CD14-positive monocyte (primary cell): ENCODE measurements around the gene TENM3. TPM values are rescaled to one million over a fixed set of nuclear protein-coding genes. Genes with fewer than 3 reads are reported as not detected.

Experiments
- DNase-seq, 3 donors: peaks; one replicate each; pipeline ENCODE4 v3.0.0-alpha.2; 2011 to 2022
- H2AFZ ChIP-seq: 2 replicates; pipeline ENCODE4 v1.6.0; 2012; ENCODE audit warnings: mild to moderate bottlenecking, low read depth, low read length, inconsistent platforms; ENCODE audit not compliant: insufficient read depth, poor library complexity, severe bottlenecking
- H3K27ac ChIP-seq, 2 donors: 1 replicate in 1 of 2; 2 replicates in 1 of 2; pipeline ENCODE4 v1.5.1; 2012 to 2013; ENCODE audit warnings: low read length in 2 of 2, control low read depth in 1 of 2, inconsistent platforms in 1 of 2, low read depth in 1 of 2, mild to moderate bottlenecking in 1 of 2
- H3K27me3 ChIP-seq, 2 donors: one replicate each; pipeline versions ENCODE4 v1.6.0 to v1.6.1; 2011 to 2013; ENCODE audit warnings: low read length in 2 of 2; ENCODE audit not compliant: control insufficient read depth in 2 of 2, insufficient read depth in 2 of 2
- H3K36me3 ChIP-seq, 2 donors: replicated peaks in 1 of 2; 1 replicate in 1 of 2; 2 replicates in 1 of 2; pipeline versions ENCODE4 v1.5.1 to v1.6.1; 2012 to 2013; ENCODE audit warnings: low read length in 2 of 2, control low read depth in 1 of 2, inconsistent platforms in 1 of 2, mild to moderate bottlenecking in 1 of 2; ENCODE audit not compliant: insufficient read depth in 2 of 2, control insufficient read depth in 1 of 2
- H3K4me1 ChIP-seq, 2 donors: 1 replicate in 1 of 2; 2 replicates in 1 of 2; pipeline versions ENCODE4 v1.5.1 to v1.6.1; 2012 to 2013; ENCODE audit warnings: low read length in 2 of 2, control low read depth in 1 of 2, inconsistent platforms in 1 of 2, mild to moderate bottlenecking in 1 of 2, moderate library complexity in 1 of 2; ENCODE audit not compliant: insufficient read depth in 2 of 2, control insufficient read depth in 1 of 2
- H3K4me2 ChIP-seq: replicated peaks from 2 replicates; pipeline ENCODE3; 2012; ENCODE audit warnings: low read length, moderate library complexity, mild to moderate bottlenecking; ENCODE audit not compliant: poor library complexity, severe bottlenecking; ENCODE audit errors: extremely low read depth
- H3K4me3 ChIP-seq, 3 experiments: fragments of 200-600 bp in 1 of 3; sonication (generic) in 1 of 3; replicated peaks in 1 of 3; 1 replicate in 2 of 3; 2 replicates in 1 of 3; pipeline ENCODE4 v1.5.1; 2011 to 2013; ENCODE audit warnings: low read length in 3 of 3, mild to moderate bottlenecking in 3 of 3, control low read depth in 2 of 3, low read depth in 2 of 3, inconsistent platforms in 1 of 3, moderate library complexity in 1 of 3
- H3K79me2 ChIP-seq: 2 replicates; pipeline ENCODE4 v1.6.0; 2012; ENCODE audit warnings: mild to moderate bottlenecking, control low read depth, inconsistent platforms, low read length, moderate library complexity; ENCODE audit not compliant: insufficient read depth
- H3K9ac ChIP-seq: 2 replicates; pipeline ENCODE4 v1.6.0; 2017; ENCODE audit warnings: low read length, mild to moderate bottlenecking; ENCODE audit not compliant: insufficient read depth, poor library complexity, severe bottlenecking
- H3K9me3 ChIP-seq, 2 donors: replicated peaks in 1 of 2; 1 replicate in 1 of 2; 2 replicates in 1 of 2; pipeline versions ENCODE4 v1.5.1 to v1.6.1; 2012 to 2013; ENCODE audit warnings: low read length in 2 of 2, control low read depth in 1 of 2; ENCODE audit not compliant: control insufficient read depth in 1 of 2, insufficient read depth in 1 of 2
- H4K20me1 ChIP-seq: 2 replicates; pipeline ENCODE4 v1.6.0; 2012; ENCODE audit warnings: mild to moderate bottlenecking, low read length, control low read depth, moderate library complexity; ENCODE audit not compliant: insufficient read depth
- H3K27ac Mint-ChIP-seq, 7 donors: one replicate each; pipeline ENCODE4 v1.8.0; 2020; ENCODE audit warnings: mild to moderate bottlenecking in 7 of 7, mixed read lengths in 7 of 7, moderate library complexity in 6 of 7, inconsistent platforms in 2 of 7
- H3K27me3 Mint-ChIP-seq, 3 donors: one replicate each; pipeline ENCODE4 v1.8.0; 2021 to 2022; ENCODE audit warnings: low read depth in 3 of 3, mild to moderate bottlenecking in 3 of 3, mixed read lengths in 3 of 3, moderate library complexity in 3 of 3, inconsistent platforms in 1 of 3
- H3K36me3 Mint-ChIP-seq, 2 donors: one replicate each; pipeline ENCODE4 v1.8.0; 2020; ENCODE audit warnings: mixed read lengths in 2 of 2, inconsistent platforms in 1 of 2, mild to moderate bottlenecking in 1 of 2
- H3K4me1 Mint-ChIP-seq: one replicate; pipeline ENCODE4 v1.8.0; 2020; ENCODE audit warnings: mild to moderate bottlenecking, mixed read lengths
- H3K4me3 Mint-ChIP-seq, 2 donors: one replicate each; pipeline ENCODE4 v1.8.0; 2020; ENCODE audit warnings: mild to moderate bottlenecking in 2 of 2, mixed read lengths in 2 of 2, moderate library complexity in 1 of 2
- H3K9me3 Mint-ChIP-seq, 7 donors: one replicate each; pipeline ENCODE4 v1.8.0; 2020 to 2022; ENCODE audit warnings: mixed read lengths in 7 of 7, mild to moderate bottlenecking in 6 of 7, moderate library complexity in 6 of 7, inconsistent platforms in 2 of 7
- WGBS: methylation state at CpG from one replicate; pipeline ENCODE4 v1.1.5; 2013; ENCODE audit warnings: missing lambda C conversion rate; ENCODE audit not compliant: insufficient coverage; 5-methylcytosine and 5-hydroxymethylcytosine counted together
- intact Hi-C, 2 donors: fragments of 100-400 bp; cut with micrococcal nuclease; formaldehyde crosslinking; loops; one replicate each; pipeline versions ENCODE4 v1.15.0 to v1.15.1; 2023
- polyA plus RNA-seq, 3 donors: library from polyadenylated mRNA; depleted of rRNA in 1 of 3; unstranded in 2 of 3; stranded (reverse) in 1 of 3; fragments of 300-500 nt in 2 of 3; fragments of >200 nt in 1 of 3; fragmentation: Illumina TruSeq in 2 of 3; gene quantifications; 1 replicate in 2 of 3; 2 replicates in 1 of 3; pipeline ENCODE4 v1.2.3, GENCODE V29; 2012 to 2021
- TF ChIP-seq, protein P1 (sequence below): fragments of 200-600 bp; IDR thresholded peaks from one replicate; pipeline ENCODE4 v1.8.0; 2022; ENCODE audit warnings: antibody characterized with exemption, mild to moderate bottlenecking

TENM3 gene
- polyA plus RNA-seq, 3 donors, result not detected

DNA sequence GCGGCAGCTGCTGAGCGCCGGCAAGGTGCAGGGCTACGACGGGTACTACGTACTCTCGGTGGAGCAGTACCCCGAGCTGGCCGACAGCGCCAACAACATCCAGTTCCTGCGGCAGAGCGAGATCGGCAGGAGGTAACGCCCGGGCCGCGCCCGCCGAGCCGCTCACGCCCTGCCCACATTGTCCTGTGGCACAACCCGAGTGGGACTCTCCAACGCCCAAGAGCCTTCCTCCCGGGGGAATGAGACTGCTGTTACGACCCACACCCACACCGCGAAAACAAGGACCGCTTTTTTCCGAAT is 557.0 kb downstream of the TENM3 start:
- no peak overlapping the region for H2AFZ ChIP-seq
- H3K4me3 ChIP-seq, result no peak overlapping the region
- H4K20me1 ChIP-seq, result no peaks in the 10 kb centered on the region
- H3K27ac ChIP-seq, result no peak overlapping the region
- DNase-seq, result no peak
- H3K4me2 ChIP-seq, result no peak overlapping the region
- no peaks in the 10 kb centered on the region for H3K4me1 ChIP-seq
- no peaks in the 10 kb centered on the region for H3K79me2 ChIP-seq
- intact Hi-C loops, result loop anchor here in 1 of 2 donors (10.0 kb wide), 1 partner anchor 315 kb away; no protein-coding TSS in a partner anchor
- H3K27ac Mint-ChIP-seq, result no peak overlapping the region
- H3K27me3 Mint-ChIP-seq, result peaks cover 0 to 4% (median 3%) of the 10 kb centered on the region in 3 donors
- H3K36me3 ChIP-seq, result no peaks in the 10 kb centered on the region
- no peaks in the 10 kb centered on the region for H3K4me1 Mint-ChIP-seq
- no peaks in the 10 kb centered on the region for H3K36me3 Mint-ChIP-seq
- no peak overlapping the region for H3K4me3 Mint-ChIP-seq
- TF ChIP-seq, protein P1, sequence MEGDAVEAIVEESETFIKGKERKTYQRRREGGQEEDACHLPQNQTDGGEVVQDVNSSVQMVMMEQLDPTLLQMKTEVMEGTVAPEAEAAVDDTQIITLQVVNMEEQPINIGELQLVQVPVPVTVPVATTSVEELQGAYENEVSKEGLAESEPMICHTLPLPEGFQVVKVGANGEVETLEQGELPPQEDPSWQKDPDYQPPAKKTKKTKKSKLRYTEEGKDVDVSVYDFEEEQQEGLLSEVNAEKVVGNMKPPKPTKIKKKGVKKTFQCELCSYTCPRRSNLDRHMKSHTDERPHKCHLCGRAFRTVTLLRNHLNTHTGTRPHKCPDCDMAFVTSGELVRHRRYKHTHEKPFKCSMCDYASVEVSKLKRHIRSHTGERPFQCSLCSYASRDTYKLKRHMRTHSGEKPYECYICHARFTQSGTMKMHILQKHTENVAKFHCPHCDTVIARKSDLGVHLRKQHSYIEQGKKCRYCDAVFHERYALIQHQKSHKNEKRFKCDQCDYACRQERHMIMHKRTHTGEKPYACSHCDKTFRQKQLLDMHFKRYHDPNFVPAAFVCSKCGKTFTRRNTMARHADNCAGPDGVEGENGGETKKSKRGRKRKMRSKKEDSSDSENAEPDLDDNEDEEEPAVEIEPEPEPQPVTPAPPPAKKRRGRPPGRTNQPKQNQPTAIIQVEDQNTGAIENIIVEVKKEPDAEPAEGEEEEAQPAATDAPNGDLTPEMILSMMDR, result no peak
- peaks cover 11 to 30% (median 14%) of the 10 kb centered on the region in 7 donors for H3K9me3 Mint-ChIP-seq
- no peak overlapping the region for H3K9ac ChIP-seq
- 95% methylated on average over 29 of the region's 29 CpGs for WGBS
- H3K27me3 ChIP-seq, result peaks cover 0 to under 1% of the 10 kb centered on the region in 2 donors
- H3K9me3 ChIP-seq, result peaks cover 16 to 18% of the 10 kb centered on the region in 2 donors

DNA sequence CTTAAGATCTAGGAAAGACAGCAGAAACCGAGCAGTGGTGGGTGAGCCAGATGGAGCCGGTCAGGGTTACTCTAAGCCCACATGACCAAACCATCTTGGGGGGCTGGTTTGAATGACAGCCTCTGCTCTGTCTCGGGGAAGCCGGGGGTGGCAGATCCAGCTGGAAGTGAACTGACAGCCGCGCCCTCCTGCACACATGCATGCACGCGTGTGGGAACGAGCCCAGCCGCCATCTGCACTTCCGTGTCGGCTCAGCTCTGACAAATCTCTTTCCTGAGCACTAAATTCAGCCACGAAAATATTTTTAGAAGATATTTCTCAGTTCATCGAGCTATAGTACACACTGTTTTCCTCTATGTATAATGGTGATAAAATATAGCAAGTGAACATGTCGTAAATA is 558.4 kb downstream of the TENM3 start:
- DNase-seq, result no peak
- Histone ChIP-seq H2AFZ (no peak overlapping the region), H3K27me3 (peaks cover 0 to 4% of the 10 kb centered on the region in 2 donors), H3K9ac (no peak overlapping the region), H3K79me2 (no peaks in the 10 kb centered on the region), H3K4me1 (peaks cover 0 to 3% of the 10 kb centered on the region in 2 donors), H3K4me3 (no peak overlapping the region), H3K27ac (no peak overlapping the region), H3K9me3 (peaks cover 16 to 18% of the 10 kb centered on the region in 2 donors), H3K4me2 (no peak overlapping the region), H3K36me3 (no peaks in the 10 kb centered on the region), H4K20me1 (no peaks in the 10 kb centered on the region)
- Mint-ChIP-seq H3K27ac (no peak overlapping the region), H3K4me3 (no peak overlapping the region), H3K4me1 (peaks cover 3% of the 10 kb centered on the region), H3K27me3 (peaks cover 11 to 15% (median 14%) of the 10 kb centered on the region in 3 donors), H3K36me3 (no peaks in the 10 kb centered on the region), H3K9me3 (peaks cover 10 to 28% (median 14%) of the 10 kb centered on the region in 7 donors)
- intact Hi-C loops, result loop anchor here in 1 of 2 donors (10.0 kb wide), 1 partner anchor 317 kb away; no protein-coding TSS in a partner anchor
- WGBS, result 95% methylated on average over 9 of the region's 15 CpGs
- TF ChIP-seq, protein P1, result no peak
